ENCODE measurements around the gene ASB15.

ASB15 gene

DNA sequence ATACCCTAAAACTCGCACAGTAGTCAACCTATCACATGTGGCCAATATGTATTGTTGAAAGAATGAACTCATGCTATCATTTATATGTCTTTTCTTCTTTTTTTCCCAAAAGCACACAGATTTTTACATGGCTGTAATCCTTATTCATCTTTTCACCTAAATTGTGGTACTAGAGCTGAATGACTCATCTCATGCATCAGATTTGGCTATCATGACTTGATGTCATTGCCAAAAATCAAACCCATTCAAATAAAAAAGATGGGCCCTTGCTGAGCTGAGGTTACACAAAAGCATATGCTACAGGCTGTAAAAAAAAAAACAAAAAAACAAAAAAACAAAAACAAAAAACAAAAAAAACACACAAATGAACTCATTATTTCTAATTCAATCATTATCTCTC, 50.8 kb downstream of the ASB15 start:
- no peak overlapping the region for H3K4me3 ChIP-seq (ENCODE audit: low read depth, low read length)
- TF ChIP-seq, protein P1, sequence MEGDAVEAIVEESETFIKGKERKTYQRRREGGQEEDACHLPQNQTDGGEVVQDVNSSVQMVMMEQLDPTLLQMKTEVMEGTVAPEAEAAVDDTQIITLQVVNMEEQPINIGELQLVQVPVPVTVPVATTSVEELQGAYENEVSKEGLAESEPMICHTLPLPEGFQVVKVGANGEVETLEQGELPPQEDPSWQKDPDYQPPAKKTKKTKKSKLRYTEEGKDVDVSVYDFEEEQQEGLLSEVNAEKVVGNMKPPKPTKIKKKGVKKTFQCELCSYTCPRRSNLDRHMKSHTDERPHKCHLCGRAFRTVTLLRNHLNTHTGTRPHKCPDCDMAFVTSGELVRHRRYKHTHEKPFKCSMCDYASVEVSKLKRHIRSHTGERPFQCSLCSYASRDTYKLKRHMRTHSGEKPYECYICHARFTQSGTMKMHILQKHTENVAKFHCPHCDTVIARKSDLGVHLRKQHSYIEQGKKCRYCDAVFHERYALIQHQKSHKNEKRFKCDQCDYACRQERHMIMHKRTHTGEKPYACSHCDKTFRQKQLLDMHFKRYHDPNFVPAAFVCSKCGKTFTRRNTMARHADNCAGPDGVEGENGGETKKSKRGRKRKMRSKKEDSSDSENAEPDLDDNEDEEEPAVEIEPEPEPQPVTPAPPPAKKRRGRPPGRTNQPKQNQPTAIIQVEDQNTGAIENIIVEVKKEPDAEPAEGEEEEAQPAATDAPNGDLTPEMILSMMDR (IDR thresholded peaks at IDR 0.05; ENCODE audit: borderline replicate concordance, insufficient read depth, low read depth, low read length), result no peak

DNA sequence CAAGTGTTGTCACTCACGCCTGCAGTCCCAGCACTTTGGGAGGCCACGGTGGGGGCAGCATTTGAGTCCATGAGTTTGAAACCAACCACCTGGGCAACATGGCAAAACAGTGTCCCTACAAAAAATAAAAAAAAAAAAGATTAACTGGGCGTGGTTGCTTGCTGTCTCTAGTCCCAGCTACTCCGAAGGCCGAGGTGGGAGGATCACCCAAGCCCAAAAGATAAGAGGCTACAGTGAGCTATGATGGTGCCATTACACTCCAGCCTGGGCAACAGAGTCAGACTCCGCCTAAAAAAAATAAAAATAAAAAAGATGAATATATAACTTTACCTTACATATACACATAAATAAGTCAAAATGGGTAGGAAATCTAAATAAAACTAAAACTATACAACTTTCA, 51.5 kb downstream of the ASB15 start:
- TF ChIP-seq, protein P1 (IDR thresholded peaks at IDR 0.05; ENCODE audit: borderline replicate concordance, insufficient read depth, low read depth, low read length), result no peak

DNA sequence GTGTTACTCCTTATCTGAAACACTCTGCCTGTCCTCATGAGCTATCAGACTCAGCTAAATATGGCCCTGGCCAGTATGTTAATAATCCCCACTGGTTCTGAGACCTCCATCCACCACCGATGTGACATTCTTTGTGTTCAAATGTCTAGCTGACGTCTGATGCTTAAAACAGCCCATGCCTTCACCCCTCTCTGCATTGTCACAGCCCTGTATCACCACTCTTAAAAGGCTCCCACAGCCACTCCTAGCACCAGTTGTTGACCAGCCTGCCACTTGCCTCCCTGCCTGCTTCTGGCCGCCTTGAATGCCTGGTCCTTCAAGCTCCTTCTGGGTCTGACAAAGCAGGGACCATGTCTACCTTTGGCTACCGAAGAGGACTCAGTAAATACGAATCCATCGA, 54.0 kb downstream of the ASB15 start, which contains the start of gene LMOD2:
Gene LMOD2 (plus strand): TSS at position 253 of the 400 bp plus-strand sequence. CDS start 98 bp downstream, at position 351.
- TF ChIP-seq, protein P1 (IDR thresholded peaks at IDR 0.05; ENCODE audit: borderline replicate concordance, insufficient read depth, low read depth, low read length), result no peak
- no peak within 1 kb of the TSS for H3K4me3 ChIP-seq (ENCODE audit: low read depth, low read length)

More for the DNA sequence above, 51.5 kb downstream of the ASB15 start:
- no peak overlapping the region for H3K4me3 ChIP-seq (ENCODE audit: low read depth, low read length)

DNA sequence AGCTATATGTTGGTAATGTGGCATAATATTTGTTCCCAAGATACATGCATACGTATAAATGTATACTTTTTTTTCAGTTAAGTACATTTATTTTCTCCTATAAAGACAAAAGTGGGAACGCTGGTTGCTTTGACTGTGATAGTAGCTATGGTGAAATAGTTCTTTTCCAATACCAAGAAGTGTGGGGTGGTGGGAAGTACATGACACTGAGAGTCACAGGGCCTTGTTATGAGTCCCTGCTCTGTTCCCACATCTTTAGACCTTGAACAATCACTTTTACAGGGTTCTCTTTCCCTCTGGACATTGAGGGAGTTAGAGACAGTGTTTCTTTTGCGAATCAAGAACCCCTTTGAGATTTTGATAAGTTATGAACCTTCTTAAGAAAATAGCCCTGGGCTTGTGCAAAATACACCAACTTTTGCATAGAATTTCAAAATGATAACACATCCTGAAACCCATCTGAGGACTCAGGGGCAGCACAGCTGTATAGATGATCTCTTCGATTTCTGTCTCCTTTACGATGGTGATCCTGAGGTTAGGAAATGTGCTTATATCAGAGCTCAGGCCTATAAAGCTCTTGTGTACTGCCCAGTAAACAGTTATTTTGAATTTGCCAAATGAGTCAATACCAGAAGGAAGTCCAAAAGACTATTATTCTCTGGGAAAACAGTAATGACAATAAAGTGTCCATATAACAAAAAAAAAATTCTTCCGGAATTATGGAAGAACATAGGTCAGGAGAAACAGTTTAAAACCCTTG, 55.1 kb downstream of the ASB15 start:
- TF ChIP-seq, protein P1 (IDR thresholded peaks at IDR 0.05; ENCODE audit: borderline replicate concordance, insufficient read depth, low read depth, low read length), result no peak
- H3K4me3 ChIP-seq (ENCODE audit: low read depth, low read length), result no peak overlapping the region

DNA sequence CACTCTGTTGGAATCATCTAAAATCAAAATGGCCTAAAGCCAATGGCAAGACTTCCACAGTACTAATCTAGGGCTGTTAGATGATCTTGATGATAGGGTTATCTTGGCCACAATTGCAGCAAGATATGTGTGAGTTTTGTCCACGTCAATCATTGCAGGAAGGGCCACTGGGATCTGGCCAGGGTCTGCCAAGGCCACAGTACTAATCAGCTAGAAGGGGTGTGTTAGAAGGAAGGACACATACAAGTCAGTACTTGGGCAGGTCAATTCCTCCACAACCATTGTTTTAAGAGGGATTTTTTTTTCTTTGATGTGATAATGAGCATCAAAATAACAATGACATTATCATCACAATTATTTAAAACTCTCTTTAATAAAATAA, 55.7 kb downstream of the ASB15 start:
- TF ChIP-seq, protein P1 (IDR thresholded peaks at IDR 0.05; ENCODE audit: borderline replicate concordance, insufficient read depth, low read depth, low read length), result no peak
- H3K4me3 ChIP-seq (ENCODE audit: low read depth, low read length), result no peak overlapping the region

DNA sequence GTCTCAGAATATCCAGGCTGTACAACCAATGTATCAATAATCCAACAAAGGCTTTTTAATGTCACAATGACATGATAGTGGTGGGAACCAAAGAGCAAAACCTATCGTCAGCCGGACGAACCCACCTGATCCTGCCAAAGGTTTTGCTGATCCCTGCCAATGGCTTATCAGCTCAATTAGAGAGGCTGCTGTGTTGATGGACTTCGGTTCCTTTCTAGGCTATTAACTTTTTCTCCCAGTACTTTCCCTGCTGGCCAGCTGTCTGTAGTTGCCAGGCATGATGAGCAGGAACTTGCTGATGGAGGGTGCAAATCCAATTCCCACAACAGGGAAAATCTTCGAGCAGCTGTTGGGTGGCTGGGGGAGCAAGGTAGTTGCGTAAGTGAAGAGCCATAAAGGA, 56.4 kb downstream of the ASB15 start:
- H3K4me3 ChIP-seq (ENCODE audit: low read depth, low read length), result no peak overlapping the region
- TF ChIP-seq, protein P1 (IDR thresholded peaks at IDR 0.05; ENCODE audit: borderline replicate concordance, insufficient read depth, low read depth, low read length), result no peak

Data from GM12875 (cell line).